Loucy (cell line): Measurements from ENCODE around the gene KLF13.

Experiments used
- H2AFZ ChIP-seq: fragments of 200-600 bp; sonication (generic); 2 replicates; pipeline ENCODE4 v1.6.0; 2016; ENCODE audit warnings: antibody characterized with exemption, mild to moderate bottlenecking, low read length, moderate library complexity
- H3F3A ChIP-seq: fragments of 200-600 bp; 2 replicates; pipeline ENCODE4 v1.6.0; 2016; ENCODE audit warnings: antibody characterized with exemption, low read depth, mild to moderate bottlenecking
- H3K27me3 ChIP-seq: fragments of 200-600 bp; sonication (generic); 2 replicates; pipeline ENCODE4 v1.6.1; 2014; ENCODE audit warnings: low read length, mild to moderate bottlenecking; ENCODE audit not compliant: insufficient read depth, poor library complexity, severe bottlenecking
- H3K36me3 ChIP-seq: fragments of 200-600 bp; sonication (generic); 2 replicates; pipeline ENCODE4 v1.6.1; 2016; ENCODE audit warnings: low read length; ENCODE audit not compliant: insufficient read depth
- H3K4me1 ChIP-seq: fragments of 200-600 bp; sonication (generic); 2 replicates; pipeline ENCODE4 v1.5.1; 2014; ENCODE audit warnings: low read length, mild to moderate bottlenecking; ENCODE audit not compliant: insufficient read depth, poor library complexity, severe bottlenecking
- H3K4me2 ChIP-seq: fragments of 200-600 bp; sonication (generic); 2 replicates; pipeline ENCODE4 v1.6.0; 2014; ENCODE audit warnings: antibody characterized with exemption, low read length, low read depth, mild to moderate bottlenecking; ENCODE audit not compliant: poor library complexity, severe bottlenecking
- H3K4me3 ChIP-seq: fragments of 200-600 bp; sonication (generic); 2 replicates; pipeline ENCODE4 v1.5.1; 2014; ENCODE audit warnings: low read length, mild to moderate bottlenecking, mixed read lengths; ENCODE audit not compliant: poor library complexity, severe bottlenecking
- H3K79me2 ChIP-seq: fragments of 200-600 bp; sonication (generic); 2 replicates; pipeline ENCODE4 v1.6.1; 2014; ENCODE audit warnings: low read length; ENCODE audit not compliant: insufficient read depth
- H3K9ac ChIP-seq: fragments of 200-600 bp; sonication (generic); 2 replicates; pipeline ENCODE4 v1.6.0; 2014; ENCODE audit warnings: mild to moderate bottlenecking, low read depth, low read length, moderate library complexity; ENCODE audit not compliant: poor library complexity, severe bottlenecking
- H3K9me2 ChIP-seq: fragments of 200-600 bp; sonication (generic); replicated peaks from 2 replicates; pipeline ENCODE4 v1.6.1; 2016; ENCODE audit warnings: low read depth, low read length, mixed read lengths
- H3K9me3 ChIP-seq: fragments of 200-600 bp; sonication (generic); 2 replicates; pipeline ENCODE4 v1.6.1; 2014; ENCODE audit warnings: mild to moderate bottlenecking, antibody characterized with exemption, low read length, low read depth; ENCODE audit not compliant: insufficient read depth
- H4K20me1 ChIP-seq: fragments of 200-600 bp; sonication (generic); 2 replicates; pipeline ENCODE4 v1.6.0; 2014; ENCODE audit warnings: antibody characterized with exemption, low read length, mild to moderate bottlenecking; ENCODE audit not compliant: insufficient read depth, poor library complexity, severe bottlenecking
- CTCF ChIP-seq: fragments of 200-600 bp; sonication (generic); conservative IDR thresholded peaks from 2 replicates; pipeline ENCODE4 v1.5.1; 2014; ENCODE audit warnings: mild to moderate bottlenecking, antibody characterized with exemption, low read length
- EZH2phosphoT487 ChIP-seq: fragments of 200-600 bp; IDR thresholded peaks from 2 replicates; pipeline ENCODE4 v1.6.1; 2018; ENCODE audit warnings: antibody characterized with exemption, mild to moderate bottlenecking, moderate library complexity, borderline replicate concordance

Gene KLF13

GRCh38 chr15:31358957-31359701 is 32.5 kb downstream of the KLF13 start:
- H3K4me3 ChIP-seq: no peak overlapping the region
- H3K9ac ChIP-seq: peak overlapping the region; percentile 65
- peaks cover 11% of the 10 kb centered on the region; the same call in 1 of the 2 replicates for H3K36me3 ChIP-seq
- peak overlapping the region; percentile 78 for H3K4me2 ChIP-seq
- TF ChIP-seq CTCF: no peak
- TF ChIP-seq EZH2phosphoT487: no peak
- no peaks in the 10 kb centered on the region for H3F3A ChIP-seq
- H2AFZ ChIP-seq: no peak overlapping the region
- H3K9me2 ChIP-seq: no peaks in the 10 kb centered on the region
- peaks cover 4% of the 10 kb centered on the region for H4K20me1 ChIP-seq
- H3K4me1 ChIP-seq: peaks cover 57% of the 10 kb centered on the region
- H3K27me3 ChIP-seq: no peaks in the 10 kb centered on the region
- peaks cover 100% of the 10 kb centered on the region for H3K79me2 ChIP-seq
- H3K9me3 ChIP-seq: no peaks in the 10 kb centered on the region

GRCh38 chr15:31359702-31360111 is 33.1 kb downstream of the KLF13 start:
- TF ChIP-seq EZH2phosphoT487 (no peak), CTCF (no peak)
- Histone ChIP-seq H4K20me1 (peaks cover 2% of the 10 kb centered on the region), H3K4me2 (peak overlapping the region; percentile 78), H3K9me2 (no peaks in the 10 kb centered on the region), H3K79me2 (peaks cover 100% of the 10 kb centered on the region), H3K27me3 (no peaks in the 10 kb centered on the region), H3K4me1 (peaks cover 59% of the 10 kb centered on the region), H3K9me3 (no peaks in the 10 kb centered on the region), H3K36me3 (peaks cover 10% of the 10 kb centered on the region; the same call in 1 of the 2 replicates), H3K9ac (peak overlapping the region; percentile 65), H2AFZ (no peak overlapping the region), H3F3A (no peaks in the 10 kb centered on the region), H3K4me3 (no peak overlapping the region)

GRCh38 chr15:31360158-31360561 is 33.5 kb downstream of the KLF13 start:
- Histone ChIP-seq H3K36me3 (peaks cover 5% of the 10 kb centered on the region; the same call in 1 of the 2 replicates), H3K27me3 (no peaks in the 10 kb centered on the region), H3K9me3 (no peaks in the 10 kb centered on the region), H3K4me2 (peak overlapping the region; percentile 78), H3K4me1 (peaks cover 63% of the 10 kb centered on the region), H3K4me3 (no peak overlapping the region), H3K9me2 (no peaks in the 10 kb centered on the region), H4K20me1 (no peaks in the 10 kb centered on the region), H3F3A (no peaks in the 10 kb centered on the region), H3K79me2 (peaks cover 100% of the 10 kb centered on the region), H2AFZ (no peak overlapping the region), H3K9ac (peak overlapping the region; percentile 65)
- TF ChIP-seq CTCF (no peak), EZH2phosphoT487 (no peak)
